ENCODE data around the gene EMILIN2. TPM values are rescaled to one million over a fixed set of nuclear protein-coding genes. Genes with fewer than 3 reads are reported as not detected.

Gene EMILIN2
- total RNA-seq, 3 donors from 2014 or later (not counting 1 experiment from before 2014, with no cell fraction given): 8.4 to 25.6 (median 9.8) TPM

GRCh38 chr18:2840521-2840920, 6.3 kb upstream of the EMILIN2 start:
- H3K4me3 Mint-ChIP-seq: no peak overlapping the region

DNA sequence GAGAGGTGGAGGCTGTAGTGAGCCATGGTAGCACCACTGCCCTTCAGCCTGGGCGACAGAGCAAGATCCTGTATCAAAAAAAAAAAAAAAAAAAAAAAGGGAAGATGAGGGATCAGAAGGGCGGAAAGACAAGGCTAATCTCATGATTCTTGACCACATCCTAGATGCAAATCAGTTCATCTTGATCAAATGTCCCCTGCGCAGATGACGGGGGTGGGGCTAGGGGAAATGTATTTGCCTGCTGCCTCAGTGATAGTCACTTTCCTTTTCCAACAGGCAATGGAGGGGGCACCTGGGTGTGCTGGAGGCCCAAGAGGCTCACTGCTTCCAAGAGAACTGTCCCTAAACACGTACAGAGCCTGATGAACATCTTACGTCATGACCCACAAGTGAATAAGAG, 3.7 kb upstream of the EMILIN2 start:
- Mint-ChIP-seq H3K27me3 (ENCODE audit: low read depth in 2 of 2) (peaks cover 30 to 36% of the 10 kb centered on the region in 2 donors), H3K9me3 (no peaks in the 10 kb centered on the region), H3K27ac (no peak overlapping the region), H3K4me3 (no peak overlapping the region), H3K36me3 (peaks cover 5% of the 10 kb centered on the region), H3K4me1 (peaks cover 11 to 21% of the 10 kb centered on the region in 2 donors)
- peaks cover 11% of the 10 kb centered on the region for H3K27me3 ChIP-seq (ENCODE audit: control insufficient read depth, insufficient read depth, low read length)
- ATAC-seq (peak in 1 of 3 donors; percentile 42), DNase-seq (no peak)
- no peaks in the 10 kb centered on the region for H3K36me3 ChIP-seq (ENCODE audit: control insufficient read depth, insufficient read depth, low read length)
- no peak overlapping the region for H3K27ac ChIP-seq (ENCODE audit: low read length)
- intact Hi-C loops (cut with micrococcal nuclease): no loop called here
- TF ChIP-seq CTCF (IDR thresholded peaks at IDR 0.05): no peak
- WGBS (ENCODE audit: insufficient coverage): 76% methylated on average over 5 of the region's 6 CpGs
- H3K4me1 ChIP-seq (ENCODE audit: control insufficient read depth, insufficient read depth, low read length): peaks cover 22% of the 10 kb centered on the region
- H3K4me3 ChIP-seq (ENCODE audit: low read length): no peak overlapping the region
- no peaks in the 10 kb centered on the region for H3K9me3 ChIP-seq (ENCODE audit: control insufficient read depth, insufficient read depth, low read length)

More at GRCh38 chr18:2840521-2840920, 6.3 kb upstream of the EMILIN2 start:
- H3K27me3 Mint-ChIP-seq (ENCODE audit: low read depth in 2 of 2): peaks cover 13 to 20% of the 10 kb centered on the region in 2 donors
- no peak overlapping the region for H3K27ac ChIP-seq (ENCODE audit: low read length)
- no peaks in the 10 kb centered on the region for H3K9me3 Mint-ChIP-seq
- peaks cover under 1% of the 10 kb centered on the region for H3K4me1 ChIP-seq (ENCODE audit: control insufficient read depth, insufficient read depth, low read length)
- H3K4me3 ChIP-seq (ENCODE audit: low read length): no peak overlapping the region
- no peaks in the 10 kb centered on the region for H3K27me3 ChIP-seq (ENCODE audit: control insufficient read depth, insufficient read depth, low read length)
- peaks cover 9% of the 10 kb centered on the region for H3K36me3 Mint-ChIP-seq
- DNase-seq (no peak), ATAC-seq (no peak)
- whole genome bisulfite sequencing (ENCODE audit: insufficient coverage): no CpG with 5 or more reads among the region's 1 CpG
- intact Hi-C loops (cut with micrococcal nuclease): no loop called here
- no peak for TF ChIP-seq CTCF (IDR thresholded peaks at IDR 0.05)
- H3K9me3 ChIP-seq (ENCODE audit: control insufficient read depth, insufficient read depth, low read length): no peaks in the 10 kb centered on the region
- H3K27ac Mint-ChIP-seq: no peak overlapping the region
- no peaks in the 10 kb centered on the region for H3K36me3 ChIP-seq (ENCODE audit: control insufficient read depth, insufficient read depth, low read length)
- no peaks in the 10 kb centered on the region for H3K4me1 Mint-ChIP-seq

DNA sequence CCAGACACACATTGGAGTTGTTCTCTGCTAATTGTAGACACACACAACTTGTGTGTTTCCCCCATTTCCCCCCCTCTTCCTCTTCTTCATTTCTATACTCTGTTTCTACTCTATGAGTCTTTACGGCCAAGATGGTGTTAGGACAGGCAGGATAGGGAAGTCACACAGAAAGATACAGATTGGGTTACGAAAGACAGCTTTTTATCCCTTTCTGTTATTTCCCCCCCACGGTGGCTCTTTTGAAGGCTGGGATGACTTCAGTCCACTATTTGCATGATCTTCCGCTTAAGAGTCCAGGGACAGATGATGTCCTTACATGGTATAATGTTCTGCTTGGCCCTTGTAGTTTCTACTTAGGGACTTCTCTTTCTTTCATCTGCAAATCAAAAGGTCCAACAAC, 1.6 kb upstream of the EMILIN2 start:
- no peak overlapping the region for H3K4me3 ChIP-seq (ENCODE audit: low read length)
- H3K9me3 Mint-ChIP-seq: no peaks in the 10 kb centered on the region
- H3K27ac ChIP-seq (ENCODE audit: low read length): no peak overlapping the region
- H3K27me3 Mint-ChIP-seq (ENCODE audit: low read depth in 2 of 2): peaks cover 44 to 48% of the 10 kb centered on the region in 2 donors
- H3K4me3 Mint-ChIP-seq: peak overlapping the region; percentile 43
- no peaks in the 10 kb centered on the region for H3K36me3 Mint-ChIP-seq
- H3K4me1 ChIP-seq (ENCODE audit: control insufficient read depth, insufficient read depth, low read length): peaks cover 24% of the 10 kb centered on the region
- no peaks in the 10 kb centered on the region for H3K36me3 ChIP-seq (ENCODE audit: control insufficient read depth, insufficient read depth, low read length)
- H3K4me1 Mint-ChIP-seq: peaks cover 20 to 28% of the 10 kb centered on the region in 2 donors
- WGBS (ENCODE audit: insufficient coverage): 75% methylated on average over 2 of the region's 4 CpGs
- peaks cover 31% of the 10 kb centered on the region for H3K27me3 ChIP-seq (ENCODE audit: control insufficient read depth, insufficient read depth, low read length)
- no peak for TF ChIP-seq CTCF (IDR thresholded peaks at IDR 0.05)
- no peak overlapping the region for H3K27ac Mint-ChIP-seq
- H3K9me3 ChIP-seq (ENCODE audit: control insufficient read depth, insufficient read depth, low read length): no peaks in the 10 kb centered on the region
- ATAC-seq: no peak
- intact Hi-C loops (cut with micrococcal nuclease): no loop called here
- peak in 1 of 2 donors; percentile 6 for DNase-seq
